Neural progenitor cell (in vitro differentiated cells): Measurements from ENCODE around the gene NXF1.

ENCODE experiments used
- EZH2 ChIP-seq: fragments of 200-600 bp; sonication (generic); IDR thresholded peaks from 2 replicates; pipeline ENCODE4 v1.6.1; 2017; ENCODE audit warnings: antibody characterized with exemption, mild to moderate bottlenecking, moderate library complexity
- TF ChIP-seq, protein P1 (sequence below): fragments of 200-600 bp; sonication (generic); IDR thresholded peaks from 2 replicates; pipeline ENCODE4 v1.5.1; 2017; ENCODE audit warnings: antibody characterized with exemption, mild to moderate bottlenecking

DNA sequence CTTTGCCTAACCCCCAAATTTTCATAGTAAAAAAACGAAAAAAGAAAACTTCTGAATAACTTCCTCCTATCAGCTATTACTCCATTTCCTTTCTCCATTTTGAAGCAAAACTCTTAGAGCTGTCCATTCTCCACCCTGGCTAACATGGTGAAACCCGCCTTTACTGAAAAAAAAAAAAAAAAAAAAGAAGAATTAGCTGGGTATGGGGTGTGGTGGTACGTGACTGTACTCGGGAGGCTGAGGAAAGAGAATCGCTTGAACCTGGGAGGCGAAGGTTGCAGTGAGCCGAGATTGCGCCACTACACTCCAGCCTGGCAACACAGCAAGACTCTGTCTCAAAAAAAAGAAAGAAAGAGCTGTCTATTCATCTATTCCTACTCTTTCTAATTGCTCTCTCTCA is 11.3 kb upstream of the NXF1 start:
- TF ChIP-seq EZH2 = no peak
- TF ChIP-seq, protein P1, sequence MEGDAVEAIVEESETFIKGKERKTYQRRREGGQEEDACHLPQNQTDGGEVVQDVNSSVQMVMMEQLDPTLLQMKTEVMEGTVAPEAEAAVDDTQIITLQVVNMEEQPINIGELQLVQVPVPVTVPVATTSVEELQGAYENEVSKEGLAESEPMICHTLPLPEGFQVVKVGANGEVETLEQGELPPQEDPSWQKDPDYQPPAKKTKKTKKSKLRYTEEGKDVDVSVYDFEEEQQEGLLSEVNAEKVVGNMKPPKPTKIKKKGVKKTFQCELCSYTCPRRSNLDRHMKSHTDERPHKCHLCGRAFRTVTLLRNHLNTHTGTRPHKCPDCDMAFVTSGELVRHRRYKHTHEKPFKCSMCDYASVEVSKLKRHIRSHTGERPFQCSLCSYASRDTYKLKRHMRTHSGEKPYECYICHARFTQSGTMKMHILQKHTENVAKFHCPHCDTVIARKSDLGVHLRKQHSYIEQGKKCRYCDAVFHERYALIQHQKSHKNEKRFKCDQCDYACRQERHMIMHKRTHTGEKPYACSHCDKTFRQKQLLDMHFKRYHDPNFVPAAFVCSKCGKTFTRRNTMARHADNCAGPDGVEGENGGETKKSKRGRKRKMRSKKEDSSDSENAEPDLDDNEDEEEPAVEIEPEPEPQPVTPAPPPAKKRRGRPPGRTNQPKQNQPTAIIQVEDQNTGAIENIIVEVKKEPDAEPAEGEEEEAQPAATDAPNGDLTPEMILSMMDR = no peak
